MCF 10A (cell line): ENCODE measurements around the gene FASN. TPM values are rescaled to one million over a fixed set of nuclear protein-coding genes. Genes with fewer than 3 reads are reported as not detected.

Experiments used
- BruUV-seq: library from RNA; stranded (reverse); fragments of 400-500 nt; replicated peaks from 2 replicates; lab custom pipeline; 2021; lab: Mats Ljungman, UMichigan
- CTCF ChIA-PET: fragments of 300-600 bp; sonication (Branson Sonifier 250); formaldehyde crosslinking; extraction: SDS; loops from one replicate; lab custom pipeline; 2021; ENCODE audit warnings: antibody characterized with exemption, inconsistent platforms; lab: Yijun Ruan, JAX
- POLR2A ChIA-PET: fragments of 300-600, 350-650 bp; sonication (Branson Sonifier 250); formaldehyde crosslinking; extraction: SDS; loops from one replicate; lab custom pipeline; 2020; ENCODE audit warnings: antibody characterized with exemption, inconsistent platforms; lab: Yijun Ruan, JAX
- DNase-seq: peaks from one replicate; pipeline ENCODE4 v3.0.0-alpha.2; 2018; ENCODE audit not compliant: unreplicated experiment
- H3K27ac Mint-ChIP-seq: one replicate; pipeline ENCODE4 v1.8.0; 2022; ENCODE audit warnings: mild to moderate bottlenecking, low read depth, mixed read lengths; ENCODE audit not compliant: unreplicated experiment
- H3K27me3 Mint-ChIP-seq: one replicate; pipeline ENCODE4 v1.8.0; 2022; ENCODE audit warnings: mixed read lengths; ENCODE audit not compliant: insufficient read depth, unreplicated experiment
- H3K36me3 Mint-ChIP-seq: one replicate; pipeline ENCODE4 v1.8.0; 2022; ENCODE audit warnings: mild to moderate bottlenecking, moderate library complexity, mixed read lengths; ENCODE audit not compliant: insufficient read depth, unreplicated experiment
- H3K4me1 Mint-ChIP-seq: one replicate; pipeline ENCODE4 v1.8.0; 2022; ENCODE audit warnings: mixed read lengths; ENCODE audit not compliant: insufficient read depth, unreplicated experiment
- H3K4me3 Mint-ChIP-seq: one replicate; pipeline ENCODE4 v1.8.0; 2022; ENCODE audit warnings: mild to moderate bottlenecking, moderate library complexity, mixed read lengths; ENCODE audit not compliant: unreplicated experiment
- H3K9me3 Mint-ChIP-seq: one replicate; pipeline ENCODE4 v1.8.0; 2022; ENCODE audit warnings: mixed read lengths; ENCODE audit not compliant: unreplicated experiment
- CTCF ChIP-seq: fragments of 200-600 bp; IDR thresholded peaks from one replicate; pipeline ENCODE4 v1.8.0; 2022; ENCODE audit warnings: antibody characterized with exemption, mild to moderate bottlenecking; ENCODE audit not compliant: unreplicated experiment
- intact Hi-C: fragments of 100-400 bp; cut with micrococcal nuclease; formaldehyde crosslinking; loops from 2 replicates; pipeline ENCODE4 v1.14.1; 2022
- total RNA-seq: library from RNA; stranded (reverse); gene quantifications from 2 replicates; pipeline ENCODE4 v1.2.3, GENCODE V29; 2022

Gene FASN
- total RNA-seq, 1 experiment from 2014 or later, result 120 TPM

- H3K4me3 Mint-ChIP-seq, result peak overlapping the region; percentile 82
- POLR2A ChIA-PET, result interaction anchor here (0.6 to 1.9 kb wide), 26 partner anchors 8 to 642 kb away, joined by 3 to 19 read pairs (median 4); partner anchors contain the start of genes BAHCC1, CENPX, DUS1L and GPS1
- H3K9me3 Mint-ChIP-seq, result no peaks in the 10 kb centered on the region
- intact Hi-C loops, result loop anchor here (10.0 kb wide), 2 partner anchors 57 to 207 kb away; partner anchors contain the start of gene FASN
- CTCF ChIA-PET, result interaction anchor here (0.6 to 1.7 kb wide), 10 partner anchors 12 to 493 kb away, joined by 3 to 11 read pairs (median 3); no protein-coding TSS in a partner anchor
- TF ChIP-seq CTCF, result no peak
- H3K27ac Mint-ChIP-seq, result peak overlapping the region; percentile 88
- H3K36me3 Mint-ChIP-seq, result no peaks in the 10 kb centered on the region
- no peak for DNase-seq
- peaks cover 8% of the 10 kb centered on the region for H3K4me1 Mint-ChIP-seq
- no peaks in the 10 kb centered on the region for H3K27me3 Mint-ChIP-seq
- BruUV-seq, result no TSS peak
Measured at GRCh38 chr17:82037889-82038195, 60.2 kb downstream of the FASN start.

GRCh38 chr17:82037092-82037888 is 60.7 kb downstream of the FASN start, which contains the start of gene DCXR:
DCXR (minus strand) TSS chr17:82037697; CDS start chr17:82037682, 15 bp downstream.
- ChIA-PET POLR2A (interaction anchor here (0.6 to 1.9 kb wide), 26 partner anchors 8 to 642 kb away, joined by 3 to 19 read pairs (median 4); partner anchors contain the start of genes BAHCC1, CENPX, DUS1L and GPS1), CTCF (interaction anchor here (0.5 to 1.7 kb wide), 16 partner anchors 11 to 493 kb away, joined by 3 to 11 read pairs (median 3); no protein-coding TSS in a partner anchor)
- peak; percentile 96 for DNase-seq
- no TSS peak for BruUV-seq
- Mint-ChIP-seq H3K36me3 (no peaks in the 10 kb centered on the region), H3K27me3 (no peaks in the 10 kb centered on the region), H3K4me1 (peaks cover 8% of the 10 kb centered on the region), H3K9me3 (no peaks in the 10 kb centered on the region), H3K4me3 (peak within 1 kb of the TSS; percentile 82), H3K27ac (peak within 1 kb of the TSS; percentile 88)
- TF ChIP-seq CTCF, result peak; percentile 71
- intact Hi-C loops, result loop anchor here (10.0 kb wide), 2 partner anchors 58 to 208 kb away; partner anchors contain the start of gene FASN

GRCh38 chr17:82036634-82037091 is 61.4 kb downstream of the FASN start:
- H3K27ac Mint-ChIP-seq, result no peak overlapping the region

More at GRCh38 chr17:82036634-82037091, 61.4 kb downstream of the FASN start:
- ChIA-PET CTCF (interaction anchor here (0.6 to 1.2 kb wide), 7 partner anchors 10 to 179 kb away, joined by 3 to 7 read pairs (median 3); no protein-coding TSS in a partner anchor), POLR2A (interaction anchor here (0.6 to 1.8 kb wide), 2 partner anchors 59 to 333 kb away, joined by 4 to 7 read pairs; partner anchors contain the start of gene MRPL12)
- H3K9me3 Mint-ChIP-seq, result no peaks in the 10 kb centered on the region
- TF ChIP-seq CTCF, result no peak
- no TSS peak for BruUV-seq
- intact Hi-C loops, result loop anchor here (10.0 kb wide), 2 partner anchors 58 to 208 kb away; partner anchors contain the start of gene FASN
- H3K36me3 Mint-ChIP-seq, result no peaks in the 10 kb centered on the region
- no peak for DNase-seq
- H3K4me3 Mint-ChIP-seq, result peak overlapping the region; percentile 82
- peaks cover 8% of the 10 kb centered on the region for H3K4me1 Mint-ChIP-seq
- H3K27me3 Mint-ChIP-seq, result no peaks in the 10 kb centered on the region
